ENCODE results near the gene USP13.

Gene USP13

GRCh38 chr3:179801263-179801662 is 148.4 kb downstream of the USP13 start:
- DNase-seq, result peak; percentile 76

- no peak for DNase-seq
These were observed 149.0 kb downstream of the USP13 start for GRCh38 chr3:179801856-179802255.

GRCh38 chr3:179806177-179806576 is 153.3 kb downstream of the USP13 start:
- DNase-seq, result no peak

- DNase-seq, result no peak
These were observed 154.7 kb downstream of the USP13 start for GRCh38 chr3:179807588-179807987.

GRCh38 chr3:179809639-179810038 is 156.8 kb downstream of the USP13 start:
- DNase-seq, result no peak

GRCh38 chr3:179811321-179812095 is 158.7 kb downstream of the USP13 start:
- DNase-seq, result peak; percentile 84

GRCh38 chr3:179812096-179812382 is 159.2 kb downstream of the USP13 start:
- no peak for DNase-seq

- peak; percentile 41 for DNase-seq
These were observed 166.5 kb downstream of the USP13 start for GRCh38 chr3:179819379-179819778.

GRCh38 chr3:179822296-179822695 is 169.5 kb downstream of the USP13 start:
- DNase-seq, result no peak

- no peak for DNase-seq
These were observed 172.8 kb downstream of the USP13 start for GRCh38 chr3:179825527-179826246.

- no peak for DNase-seq
These were observed 173.4 kb downstream of the USP13 start for GRCh38 chr3:179826247-179826637.

- peak; percentile 18 for DNase-seq
These were observed 175.9 kb downstream of the USP13 start for GRCh38 chr3:179828738-179829137.

- DNase-seq, result no peak
These were observed 176.6 kb downstream of the USP13 start for GRCh38 chr3:179829401-179829800.

GRCh38 chr3:179832333-179832854 is 179.6 kb downstream of the USP13 start:
- DNase-seq, result no peak

- DNase-seq, result no peak
These were observed 180.5 kb downstream of the USP13 start for GRCh38 chr3:179833294-179833693.

GRCh38 chr3:179837374-179837773 is 184.5 kb downstream of the USP13 start:
- peak; percentile 7 for DNase-seq

Data from MV-4-11 (cell line).